Neuronal stem cell (in vitro differentiated cells): ENCODE results near the gene CCDC51.

Source experiments
- DNase-seq: peaks from one replicate; pipeline ENCODE4 v3.0.0-alpha.2; 2013; ENCODE audit warnings: low spot score
- H2AFZ ChIP-seq: one replicate; pipeline ENCODE4 v1.6.1; 2013; ENCODE audit warnings: mild to moderate bottlenecking, low read length, inconsistent platforms
- H2AK5ac ChIP-seq: 2 replicates; pipeline ENCODE4 v1.6.1; 2013; ENCODE audit warnings: low read depth, mild to moderate bottlenecking, inconsistent platforms, low read length, moderate library complexity, mixed read lengths
- H2BK120ac ChIP-seq: 2 replicates; pipeline ENCODE4 v1.6.1; 2013; ENCODE audit warnings: low read depth, mild to moderate bottlenecking, inconsistent platforms, low read length, moderate library complexity, mixed read lengths
- H2BK12ac ChIP-seq: one replicate; pipeline ENCODE4 v1.6.1; 2013; ENCODE audit warnings: low read length, inconsistent platforms
- H2BK15ac ChIP-seq: 2 replicates; pipeline ENCODE4 v1.6.1; 2013; ENCODE audit warnings: mild to moderate bottlenecking, low read length, inconsistent platforms, mixed read lengths
- H2BK5ac ChIP-seq: one replicate; pipeline ENCODE4 v1.6.1; 2013; ENCODE audit warnings: inconsistent platforms, mild to moderate bottlenecking, low read length, moderate library complexity
- H3K14ac ChIP-seq: one replicate; pipeline ENCODE4 v1.6.1; 2013; ENCODE audit warnings: low read length, inconsistent platforms
- H3K18ac ChIP-seq: 2 replicates; pipeline ENCODE4 v1.6.1; 2013; ENCODE audit warnings: low read length, inconsistent platforms
- H3K23ac ChIP-seq: 2 replicates; pipeline ENCODE4 v1.6.1; 2013; ENCODE audit warnings: low read depth, mild to moderate bottlenecking, mixed read lengths, low read length, inconsistent platforms; ENCODE audit not compliant: poor library complexity
- H3K27ac ChIP-seq: replicated peaks from 3 replicates; pipeline ENCODE4 v1.5.1; 2013; ENCODE audit warnings: low read length, inconsistent platforms
- H3K27me3 ChIP-seq, 3 experiments: 2 replicates each; pipeline ENCODE4 v1.6.1; 2013; ENCODE audit warnings: low read length in 3 of 3, mild to moderate bottlenecking in 2 of 3, inconsistent platforms in 1 of 3, low read depth in 1 of 3, mixed read lengths in 1 of 3, moderate library complexity in 1 of 3; ENCODE audit not compliant: control insufficient read depth in 3 of 3, insufficient read depth in 3 of 3
- H3K36me3 ChIP-seq, 2 donors: replicated peaks in 1 of 2; 2 replicates each; pipeline ENCODE4 v1.6.1; 2013; ENCODE audit warnings: low read length in 2 of 2; ENCODE audit not compliant: control insufficient read depth in 2 of 2, insufficient read depth in 2 of 2
- H3K4ac ChIP-seq: 2 replicates; pipeline ENCODE4 v1.6.1; 2013; ENCODE audit warnings: inconsistent platforms, mild to moderate bottlenecking, low read length, moderate library complexity
- H3K4me1 ChIP-seq, 2 donors: 1 replicate in 1 of 2; 2 replicates in 1 of 2; pipeline ENCODE4 v1.6.1; 2013; ENCODE audit warnings: low read length in 2 of 2, low read depth in 1 of 2; ENCODE audit not compliant: control insufficient read depth in 2 of 2, insufficient read depth in 1 of 2
- H3K4me2 ChIP-seq: one replicate; pipeline ENCODE4 v1.6.1; 2013; ENCODE audit warnings: mild to moderate bottlenecking, low read length, inconsistent platforms; ENCODE audit not compliant: insufficient read depth, poor library complexity, severe bottlenecking
- H3K4me3 ChIP-seq, 2 donors: 2 replicates each; pipeline ENCODE4 v1.5.1; 2013; ENCODE audit warnings: low read length in 2 of 2, mild to moderate bottlenecking in 2 of 2, inconsistent platforms in 1 of 2, moderate library complexity in 1 of 2
- H3K79me1 ChIP-seq: one replicate; pipeline ENCODE4 v1.6.1; 2013; ENCODE audit warnings: low read depth, mild to moderate bottlenecking, inconsistent platforms, low read length, moderate library complexity
- H3K9ac ChIP-seq: one replicate; pipeline ENCODE4 v1.6.1; 2013; ENCODE audit warnings: mild to moderate bottlenecking, low read depth, low read length, inconsistent platforms; ENCODE audit not compliant: poor library complexity
- H3K9me3 ChIP-seq, 2 donors: replicated peaks in 1 of 2; 2 replicates each; pipeline versions ENCODE3 to v1.6.1; 2013; ENCODE audit warnings: low read length in 2 of 2, mild to moderate bottlenecking in 2 of 2, inconsistent platforms in 1 of 2, low read depth in 1 of 2, mixed read lengths in 1 of 2, moderate library complexity in 1 of 2; ENCODE audit not compliant: control insufficient read depth in 2 of 2, insufficient read depth in 1 of 2
- H4K8ac ChIP-seq: one replicate; pipeline ENCODE4 v1.6.1; 2013; ENCODE audit warnings: low read depth, mild to moderate bottlenecking, inconsistent platforms, low read length, moderate library complexity
- H4K91ac ChIP-seq: one replicate; pipeline ENCODE4 v1.6.1; 2013; ENCODE audit warnings: low read length, low read depth, mild to moderate bottlenecking, inconsistent platforms; ENCODE audit not compliant: poor library complexity
- WGBS, 2 donors: extraction: QIAGEN DNeasy Blood & Tissue Kit; methylation state at CpG; one replicate each; pipeline ENCODE4 v1.1.7; 2013; ENCODE audit warnings: missing lambda C conversion rate in 2 of 2, mixed read lengths in 1 of 2; ENCODE audit not compliant: insufficient read length in 2 of 2, insufficient replicate concordance in 1 of 2; ENCODE audit errors: extremely low coverage in 2 of 2; 5-methylcytosine and 5-hydroxymethylcytosine counted together

Gene CCDC51

DNA sequence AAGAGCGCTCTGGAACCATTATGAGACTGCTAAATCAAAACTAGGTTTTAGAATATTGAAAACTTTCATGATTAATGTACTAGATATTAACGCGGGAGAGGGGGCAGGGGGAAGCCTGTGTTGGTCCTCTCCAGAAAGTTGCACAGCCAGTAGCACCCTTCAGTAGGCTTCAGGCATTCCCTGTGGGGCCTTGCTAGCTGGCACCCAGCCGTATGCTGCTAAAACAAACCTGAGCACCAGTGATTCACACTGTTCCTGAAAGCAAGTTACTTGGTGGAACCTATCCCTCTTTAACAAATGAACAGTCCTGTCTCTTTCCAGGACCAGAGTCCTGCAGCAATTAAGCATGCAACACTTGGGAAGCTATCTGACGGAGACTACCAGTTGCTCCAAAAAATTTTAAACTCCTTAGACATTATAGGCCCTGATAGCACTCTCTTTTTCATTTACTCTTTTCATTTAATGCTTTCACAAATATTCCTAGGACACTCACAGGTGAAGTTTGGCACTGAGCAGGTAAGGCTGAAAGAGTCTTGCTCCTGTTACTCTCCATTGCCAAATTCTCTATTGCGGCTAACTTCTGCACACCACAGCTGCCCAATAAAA, 5.5 kb upstream of the CCDC51 start:
- Histone ChIP-seq H3K4me2 (peak overlapping the region; percentile 86), H2AFZ (no peak overlapping the region), H3K23ac (no peak overlapping the region), H2BK120ac (no peak overlapping the region), H2BK15ac (no peak overlapping the region), H3K9me3 (no peaks in the 10 kb centered on the region), H4K8ac (no peak overlapping the region), H3K27ac (no peak overlapping the region), H3K14ac (no peak overlapping the region), H3K18ac (no peak overlapping the region), H2BK12ac (no peak overlapping the region), H3K36me3 (peaks cover 8 to 48% of the 10 kb centered on the region in 2 donors), H2AK5ac (no peak overlapping the region), H3K4ac (no peak overlapping the region), H3K9ac (peak overlapping the region; percentile 35), H3K4me1 (peaks cover 8 to 13% of the 10 kb centered on the region in 2 donors), H4K91ac (no peak overlapping the region), H3K4me3 (peak overlapping the region in 1 of 2 donors; percentile 72), H3K79me1 (peaks cover 12% of the 10 kb centered on the region), H3K27me3 (no peaks in the 10 kb centered on the region), H2BK5ac (no peak overlapping the region)
- WGBS, 2 donors = no CpG with 5 or more reads among the region's 6 CpGs
- DNase-seq = no peak

DNA sequence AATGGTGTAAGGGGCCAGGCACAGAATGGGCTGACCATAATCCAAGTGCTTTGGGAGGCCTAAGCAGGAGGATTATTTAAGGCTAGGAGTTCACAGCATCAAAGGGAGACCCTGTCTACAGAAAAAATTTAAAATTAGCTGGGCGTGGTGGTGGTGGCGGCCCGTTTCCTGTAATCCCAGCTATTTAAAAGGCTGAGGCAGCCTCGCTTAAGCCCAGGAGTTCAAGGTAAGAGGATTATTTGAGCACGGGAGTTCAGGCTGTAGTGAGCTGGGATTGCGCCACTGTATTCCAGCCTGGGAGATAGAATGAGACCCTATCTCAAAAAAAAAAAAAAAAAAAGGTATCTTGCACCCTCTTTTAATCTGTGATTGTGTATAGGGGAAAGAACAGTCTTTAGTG, 2.0 kb upstream of the CCDC51 start:
- no peak overlapping the region for H3K27ac ChIP-seq
- H3K4ac ChIP-seq = no peak overlapping the region

DNA sequence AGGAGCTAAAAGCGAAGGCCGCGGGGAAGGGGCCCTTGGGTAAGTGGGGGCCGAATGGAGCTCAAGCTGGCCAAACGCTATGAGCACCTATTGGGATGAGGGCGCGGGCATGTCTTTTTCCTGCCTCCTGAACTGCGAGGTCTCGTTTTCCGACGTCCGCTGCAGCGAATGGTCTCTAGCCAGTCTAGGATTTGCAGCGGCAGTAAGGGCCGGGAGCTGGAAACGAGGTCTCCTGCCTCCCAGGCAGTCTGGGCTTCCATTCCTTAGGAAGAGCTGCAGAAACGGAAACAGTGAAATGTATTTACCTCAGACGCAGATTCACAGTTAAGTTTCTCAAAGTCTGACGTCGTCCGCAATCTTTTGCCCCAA, 655 bp upstream of the CCDC51 start:
- no peak overlapping the region for H3K4ac ChIP-seq

More for the DNA sequence above, 2.0 kb upstream of the CCDC51 start:
- no peak overlapping the region for H2BK5ac ChIP-seq
- H3K9ac ChIP-seq = no peak overlapping the region
- peaks cover 6 to 7% of the 10 kb centered on the region in 2 donors for H3K4me1 ChIP-seq
- H2AK5ac ChIP-seq = no peak overlapping the region
- no peaks in the 10 kb centered on the region for H3K27me3 ChIP-seq
- H3K36me3 ChIP-seq = peaks cover 8 to 36% of the 10 kb centered on the region in 2 donors
- no peak for DNase-seq
- H3K79me1 ChIP-seq = peaks cover 11% of the 10 kb centered on the region
- H4K8ac ChIP-seq = no peak overlapping the region
- no peak overlapping the region for H3K14ac ChIP-seq
- no peak overlapping the region for H3K18ac ChIP-seq
- no peaks in the 10 kb centered on the region for H3K9me3 ChIP-seq
- H2BK15ac ChIP-seq = no peak overlapping the region
- no peak overlapping the region for H3K4me2 ChIP-seq
- H2BK120ac ChIP-seq = no peak overlapping the region
- no peak overlapping the region for H2BK12ac ChIP-seq
- H2AFZ ChIP-seq = no peak overlapping the region
- H3K23ac ChIP-seq = no peak overlapping the region
- no peak overlapping the region for H4K91ac ChIP-seq
- H3K4me3 ChIP-seq = peak overlapping the region in 1 of 2 donors; percentile 78
- no CpG with 5 or more reads among the region's 6 CpGs for WGBS, 2 donors

DNA sequence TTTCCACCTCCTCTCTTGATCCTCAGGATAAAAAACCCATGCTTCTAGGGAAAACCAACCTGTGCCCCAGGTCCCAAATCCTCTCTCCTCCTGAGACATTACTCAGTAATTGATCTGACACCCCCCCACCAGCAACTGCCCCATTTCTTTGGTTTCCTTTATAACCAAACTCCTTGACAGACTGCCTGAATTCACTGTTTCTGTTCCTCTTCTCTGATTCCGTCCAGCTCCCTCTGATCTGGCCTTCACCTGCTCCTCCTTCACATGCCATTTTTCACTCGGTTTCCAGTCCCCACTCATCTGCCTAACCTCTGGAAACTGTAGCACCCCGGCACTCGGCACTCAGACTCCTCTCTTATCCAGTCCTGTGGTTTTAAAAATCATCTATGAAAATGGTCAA, 2.1 kb downstream of the CCDC51 start:
- no peak overlapping the region for H3K4me2 ChIP-seq
- H2BK15ac ChIP-seq = no peak overlapping the region
- no peak overlapping the region for H3K18ac ChIP-seq
- no peak overlapping the region for H3K4ac ChIP-seq
- no peak overlapping the region for H3K9ac ChIP-seq
- H3K9me3 ChIP-seq = no peaks in the 10 kb centered on the region
- H3K27ac ChIP-seq = no peak overlapping the region
- peaks cover 9% of the 10 kb centered on the region for H3K79me1 ChIP-seq
- whole genome bisulfite sequencing, 2 donors = no CpG with 5 or more reads among the region's 4 CpGs
- no peak overlapping the region for H2BK5ac ChIP-seq
- no peak overlapping the region for H4K8ac ChIP-seq
- no peak overlapping the region for H3K14ac ChIP-seq
- H3K36me3 ChIP-seq = peaks cover 16 to 37% of the 10 kb centered on the region in 2 donors
- no peak for DNase-seq
- H2BK120ac ChIP-seq = no peak overlapping the region
- H2AK5ac ChIP-seq = no peak overlapping the region
- H2AFZ ChIP-seq = no peak overlapping the region
- H4K91ac ChIP-seq = no peak overlapping the region
- no peak overlapping the region for H2BK12ac ChIP-seq
- no peaks in the 10 kb centered on the region for H3K27me3 ChIP-seq
- H3K23ac ChIP-seq = no peak overlapping the region
- H3K4me3 ChIP-seq = no peak overlapping the region
- H3K4me1 ChIP-seq = peaks cover 6 to 12% of the 10 kb centered on the region in 2 donors

More for the DNA sequence above, 655 bp upstream of the CCDC51 start:
- H3K23ac ChIP-seq = peak overlapping the region; percentile 94
- H2BK12ac ChIP-seq = no peak overlapping the region
- H3K18ac ChIP-seq = peak overlapping the region; percentile 35
- H4K8ac ChIP-seq = no peak overlapping the region
- H3K9me3 ChIP-seq = no peaks in the 10 kb centered on the region
- H2AFZ ChIP-seq = peak overlapping the region; percentile 85
- peak overlapping the region; percentile 92 for H3K14ac ChIP-seq
- H2BK15ac ChIP-seq = no peak overlapping the region
- WGBS, 2 donors = no CpG with 5 or more reads among the region's 21 CpGs
- H3K27ac ChIP-seq = no peak overlapping the region
- H2BK120ac ChIP-seq = no peak overlapping the region
- H3K4me2 ChIP-seq = peak overlapping the region; percentile 81
- no peaks in the 10 kb centered on the region for H3K27me3 ChIP-seq
- peaks cover 8 to 36% of the 10 kb centered on the region in 2 donors for H3K36me3 ChIP-seq
- peaks cover 7% of the 10 kb centered on the region for H3K79me1 ChIP-seq
- H4K91ac ChIP-seq = no peak overlapping the region
- H3K4me1 ChIP-seq = peaks cover 2 to 6% of the 10 kb centered on the region in 2 donors
- no peak overlapping the region for H2BK5ac ChIP-seq
- peak overlapping the region; percentile 78 to 93 for H3K4me3 ChIP-seq
- H2AK5ac ChIP-seq = no peak overlapping the region
- no peak for DNase-seq
- peak overlapping the region; percentile 100 for H3K9ac ChIP-seq
